Muscle of arm (tissue), 14 donors: ENCODE measurements around the gene TMEM81. TPM values are rescaled to one million over a fixed set of nuclear protein-coding genes. Genes with fewer than 3 reads are reported as not detected.

Experiments used
- DNase-seq: peaks from one replicate; pipeline ENCODE4 v3.0.0-alpha.2; 2013
- long read RNA-seq, 11 donors: transcript quantifications; one replicate each; lab custom pipeline, GENCODE V29; 2026
- polyA plus RNA-seq, 12 donors: library from polyadenylated mRNA; unstranded; fragments of 120-200 nt; gene quantifications; one replicate each; pipeline ENCODE4 v1.2.1, GENCODE V29; 2013; ENCODE audit not compliant: insufficient read length in 12 of 12

TMEM81 gene
- 1 to 10 TPM in 10 of 12 donors, not detected in 2; 2.0 to 3.1 (median 2.8) TPM for polyA plus RNA-seq
- long read RNA-seq, donor 1, result 0 reads
- long read RNA-seq, donor 2, partial matches to known transcripts, result 0 of 2 reads
- long read RNA-seq, donor 2, other reads (novel, unspliced or antisense), result 0 of 2 reads
- long read RNA-seq, donor 3, partial matches to known transcripts, result 0 of 1 reads
- long read RNA-seq, donor 3, other reads (novel, unspliced or antisense), result 0 of 1 reads
- long read RNA-seq, donor 4, partial matches to known transcripts, result 0 of 1 reads
- long read RNA-seq, donor 4, other reads (novel, unspliced or antisense), result 0 of 1 reads
- long read RNA-seq, donor 5, partial matches to known transcripts, result 0 of 2 reads
- long read RNA-seq, donor 5, other reads (novel, unspliced or antisense), result 0 of 2 reads
- long read RNA-seq, donor 6, result 0 reads
- long read RNA-seq, donor 7, result 0 reads
- long read RNA-seq, donor 8, result 0 reads
- long read RNA-seq, donor 9, result 0 reads
- long read RNA-seq, donor 10, partial matches to known transcripts, result 0 of 2 reads
- long read RNA-seq, donor 10, other reads (novel, unspliced or antisense), result 0 of 2 reads
- long read RNA-seq, donor 11, result 0 reads

- DNase-seq, result no peak
Measured at GRCh38 chr1:205084360-205084759, at the start of gene TMEM81. TSS of gene TMEM81 (minus strand) at chr1:205084460. CDS start at chr1:205084320, 140 bp downstream.

DNA sequence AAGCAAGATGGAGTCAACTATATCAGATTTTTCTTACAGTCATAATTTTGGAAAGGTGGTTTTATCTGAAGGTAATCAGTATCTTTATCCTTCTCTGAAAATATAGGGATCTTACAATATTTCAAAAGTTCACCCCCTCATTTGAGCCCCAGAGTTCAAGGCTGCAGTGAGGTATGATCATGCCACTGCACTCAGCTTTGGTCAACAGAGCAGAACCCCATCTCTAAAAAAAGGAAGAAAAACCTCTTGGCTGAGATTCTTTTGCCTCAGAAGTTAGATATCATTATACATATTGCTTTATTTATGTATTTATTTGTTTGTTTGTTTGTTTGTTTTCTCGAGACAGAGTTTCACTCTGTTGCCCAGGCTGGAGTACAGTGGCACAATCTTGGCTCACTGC is 49.0 kb upstream of the TMEM81 start:
- DNase-seq, result no peak

DNA sequence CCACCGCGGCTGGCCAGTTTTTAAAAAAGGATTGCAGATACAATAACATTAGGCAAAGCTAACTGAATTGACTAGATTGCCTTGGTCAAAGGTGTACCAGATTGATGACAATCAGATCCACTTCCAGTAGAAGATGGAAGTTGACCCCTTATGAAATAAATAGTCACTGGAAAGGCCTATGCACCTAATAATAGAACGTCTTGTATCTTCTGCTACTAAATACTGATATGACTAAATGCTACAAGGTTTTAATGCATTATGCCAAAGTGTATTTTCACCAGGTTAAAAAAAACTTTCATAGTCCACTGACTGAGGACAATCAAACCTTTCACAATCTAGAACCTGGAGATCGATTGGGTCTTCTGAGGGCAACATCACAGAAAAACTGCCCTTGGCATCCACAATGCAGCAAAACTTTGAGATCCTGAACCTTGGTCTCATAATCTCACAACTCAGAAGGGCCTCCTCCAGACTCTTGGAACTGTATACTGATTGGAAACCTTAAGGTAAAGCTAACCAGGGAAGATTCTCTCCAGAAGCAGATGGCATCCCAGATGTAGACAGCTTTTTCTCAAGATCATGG is 45.3 kb upstream of the TMEM81 start:
- DNase-seq, result no peak

DNA sequence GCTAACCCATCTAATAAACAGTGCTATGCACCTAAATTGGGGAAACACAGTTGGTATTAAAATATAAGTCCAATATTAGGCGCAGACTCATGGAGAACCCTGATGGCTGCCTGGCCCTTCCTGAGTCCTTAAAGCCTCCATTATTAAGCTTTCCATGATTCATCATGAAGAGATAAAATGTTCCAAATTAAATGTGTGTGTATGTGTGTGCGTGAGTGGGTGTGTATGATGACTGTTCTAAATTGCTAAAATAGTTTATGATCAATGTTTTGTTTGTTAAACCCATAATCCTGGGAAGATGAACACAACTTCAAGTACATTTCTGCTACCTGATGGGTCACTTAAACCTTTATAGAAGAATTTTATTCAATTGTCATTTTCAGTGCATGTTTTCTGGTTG is 43.8 kb upstream of the TMEM81 start:
- DNase-seq, result no peak

- no peak for DNase-seq
Measured at GRCh38 chr1:205127646-205128045, 43.4 kb upstream of the TMEM81 start.

DNA sequence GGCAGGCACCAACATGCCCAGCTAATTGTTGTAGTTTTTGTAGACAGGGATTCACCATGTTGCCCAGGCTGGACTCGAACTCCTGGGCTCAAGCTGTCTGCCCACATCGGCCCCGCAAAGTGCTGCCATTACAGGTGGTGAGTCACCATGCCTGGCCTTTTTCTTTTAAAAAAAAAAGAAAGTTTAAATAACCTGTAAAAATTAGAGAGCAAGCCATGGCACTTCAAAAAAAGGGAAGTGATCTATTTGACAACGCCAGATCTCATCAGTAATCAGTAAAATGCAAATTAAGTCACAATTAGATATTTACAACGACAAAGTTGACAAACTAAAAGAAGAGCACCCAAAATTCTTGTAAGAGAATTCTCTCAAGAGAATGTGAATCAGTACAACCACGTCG is 40.5 kb upstream of the TMEM81 start:
- no peak for DNase-seq

GRCh38 chr1:205122489-205122882 is 38.2 kb upstream of the TMEM81 start:
- no peak for DNase-seq

- peak; percentile 97 for DNase-seq
Measured at GRCh38 chr1:205121660-205122488, 37.6 kb upstream of the TMEM81 start, which contains the start of gene RBBP5. TSS of gene RBBP5 (minus strand) at chr1:205121978. CDS start at chr1:205121873, 105 bp downstream.

DNA sequence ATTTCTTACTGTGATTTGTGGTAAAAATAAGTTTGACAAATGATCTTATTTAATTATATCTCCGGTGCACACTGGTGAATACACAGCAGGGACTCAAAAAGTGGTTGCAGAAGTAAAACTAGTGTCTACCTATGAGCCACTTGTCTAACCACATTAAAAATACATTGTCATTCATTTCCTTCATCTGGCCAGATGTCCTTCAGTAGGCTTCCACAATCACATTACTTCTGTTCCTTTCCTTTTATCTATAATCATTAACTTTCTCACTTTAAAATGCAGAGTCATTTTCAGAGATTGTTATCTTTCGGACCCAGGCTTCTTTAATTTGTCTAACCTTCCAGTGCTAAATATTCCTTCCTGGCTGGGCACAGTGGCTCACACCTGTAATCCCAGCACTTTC is 34.5 kb upstream of the TMEM81 start:
- no peak for DNase-seq

- DNase-seq, result no peak
Measured at GRCh38 chr1:205111354-205111753, 27.1 kb upstream of the TMEM81 start.

DNA sequence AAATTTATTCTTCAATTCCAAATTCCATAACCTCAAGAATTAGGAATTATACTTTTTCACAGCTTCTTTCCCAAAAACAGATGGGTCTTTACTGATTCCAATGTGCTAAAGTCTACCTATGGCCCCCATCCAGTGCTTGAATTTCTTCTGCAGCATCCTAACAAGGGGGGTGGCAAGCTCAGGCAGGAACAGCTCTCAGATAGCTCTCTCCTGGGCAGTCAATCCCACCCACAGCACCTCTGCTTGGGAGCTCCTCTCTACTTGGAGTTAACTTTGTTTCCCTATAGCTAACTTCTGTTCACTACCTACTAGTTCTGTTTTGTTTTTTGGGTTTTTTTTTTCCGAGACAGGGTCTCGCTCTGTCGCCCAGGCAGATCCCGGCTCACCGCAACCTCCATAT is 25.5 kb upstream of the TMEM81 start:
- no peak for DNase-seq

GRCh38 chr1:205109269-205109668 is 25.0 kb upstream of the TMEM81 start:
- DNase-seq, result no peak

GRCh38 chr1:205108464-205108863 is 24.2 kb upstream of the TMEM81 start:
- DNase-seq, result no peak

GRCh38 chr1:205107327-205107726 is 23.1 kb upstream of the TMEM81 start:
- DNase-seq, result no peak

GRCh38 chr1:205102404-205102803 is 18.1 kb upstream of the TMEM81 start:
- DNase-seq, result no peak

DNA sequence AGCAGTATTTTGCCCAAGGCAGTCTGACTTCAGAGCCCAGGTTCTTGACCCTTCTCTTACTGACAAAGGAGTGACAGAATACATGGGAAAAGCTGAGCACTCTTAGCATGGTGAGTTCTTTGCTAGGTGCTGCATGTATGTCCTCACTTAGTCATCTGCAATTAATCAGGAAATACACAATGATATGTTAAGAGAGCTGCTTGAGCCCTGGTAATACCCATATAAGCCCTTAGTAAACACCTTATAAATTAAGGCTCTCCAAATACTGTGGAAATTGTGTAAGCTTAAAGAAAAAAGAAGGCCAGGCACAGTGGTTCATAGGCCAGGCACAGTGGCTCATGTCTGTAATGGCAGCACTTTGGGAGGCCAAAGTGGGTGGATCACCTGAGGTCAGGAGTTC is 14.0 kb upstream of the TMEM81 start:
- DNase-seq, result no peak

- no peak for DNase-seq
Measured at GRCh38 chr1:205095422-205095821, 11.2 kb upstream of the TMEM81 start.

GRCh38 chr1:205091043-205091740 is 6.9 kb upstream of the TMEM81 start:
- DNase-seq, result no peak

GRCh38 chr1:205088341-205088740 is 4.1 kb upstream of the TMEM81 start:
- no peak for DNase-seq

- DNase-seq, result no peak
Measured at GRCh38 chr1:205082431-205082830, 1.8 kb downstream of the TMEM81 start.

DNA sequence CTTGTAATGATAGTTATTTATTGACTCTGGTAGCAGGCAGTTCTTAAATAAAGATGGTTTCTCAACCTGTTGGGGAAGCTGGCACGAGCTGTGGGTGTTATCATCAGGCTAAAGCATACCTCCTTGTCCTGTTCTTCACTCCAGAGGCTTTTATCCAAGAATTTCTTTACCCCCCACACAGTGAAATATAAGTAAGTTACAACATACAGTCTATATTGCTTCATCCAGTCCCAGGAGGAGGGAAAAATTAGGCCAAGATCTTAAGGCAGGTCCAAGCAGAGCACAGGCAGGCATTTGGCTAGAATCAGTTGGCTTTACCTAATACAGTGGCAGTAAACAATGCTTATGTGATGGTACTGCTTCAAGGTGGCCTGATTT is 6.3 kb downstream of the TMEM81 start:
- no peak for DNase-seq
